HepG2 (cell line): Measurements from ENCODE around the gene TBC1D16. TPM values are rescaled to one million over a fixed set of nuclear protein-coding genes. Genes with fewer than 3 reads are reported as not detected.
"Not testable (repeated sequence)": the region's sequence is repeated elsewhere in the genome, so short reads cannot be mapped to it uniquely, and the experiment has no call there.

Source experiments
- ATAC-seq: fragments of 200-7000 bp; cut with Tn5 transposase; 3 replicates; pipeline ENCODE4 v1.9.1; 2020; ENCODE audit warnings: mild to moderate bottlenecking, moderate library complexity
- BruUV-seq: library from RNA; stranded (reverse); fragments of 400-500 nt; replicated peaks from 2 replicates; lab custom pipeline; 2021; lab: Mats Ljungman, UMichigan
- CTCF ChIA-PET: fragments of 300-600 bp; formaldehyde crosslinking; extraction: SDS; loops from one replicate; lab custom pipeline; 2021; ENCODE audit warnings: low total read pairs, inconsistent platforms, low intra/inter-chr PET ratio; lab: Yijun Ruan, JAX
- POLR2A ChIA-PET: fragments of 350-600 bp; sonication (Branson Sonifier 250); formaldehyde crosslinking; loops from one replicate; lab custom pipeline; 2020; ENCODE audit warnings: antibody characterized with exemption, inconsistent platforms; lab: Yijun Ruan, JAX
- DNase-seq: peaks from one replicate; pipeline ENCODE4 v3.0.0-alpha.2; 2015; ENCODE audit warnings: low spot score
- FAIRE-seq: peaks from 3 replicates; lab custom pipeline; 2011; peaks lifted over from hg19 to GRCh38; lab: Jason Lieb, UNC
- H2AFZ ChIP-seq: one replicate; pipeline ENCODE4 v1.6.1; 2011; ENCODE audit warnings: low read length, inconsistent platforms
- H3K27ac ChIP-seq: fragments of 300-600 bp; 3 replicates; pipeline ENCODE4 v1.8.0; 2011; ENCODE audit warnings: mixed run types, mild to moderate bottlenecking, mixed read lengths, low read length, inconsistent platforms; ENCODE audit not compliant: insufficient read depth; ENCODE audit errors: extremely low read length
- H3K27me3 ChIP-seq, 2 experiments: fragments of 200-600 bp in 1 of 2; 2 replicates in 1 of 2; 3 replicates in 1 of 2; pipeline versions ENCODE4 v1.6.0 to v1.8.0; 2011; ENCODE audit warnings: low read length in 2 of 2, mild to moderate bottlenecking in 2 of 2, moderate library complexity in 2 of 2, inconsistent platforms in 1 of 2; ENCODE audit not compliant: insufficient read depth in 2 of 2, control insufficient read depth in 1 of 2
- H3K36me3 ChIP-seq, 2 experiments: fragments of 200-600 bp in 1 of 2; replicated peaks in 1 of 2; 2 replicates in 1 of 2; 3 replicates in 1 of 2; pipeline versions ENCODE4 v1.5.1 to v1.8.0; 2011; ENCODE audit warnings: low read length in 2 of 2, inconsistent platforms in 1 of 2; ENCODE audit not compliant: insufficient read depth in 2 of 2, control insufficient read depth in 1 of 2
- H3K4me1 ChIP-seq: 2 replicates; pipeline ENCODE4 v1.5.1; 2012; ENCODE audit warnings: low read length, inconsistent platforms; ENCODE audit not compliant: insufficient read depth
- H3K4me2 ChIP-seq: 2 replicates; pipeline ENCODE4 v1.6.0; 2011; ENCODE audit warnings: low read depth, low read length, inconsistent platforms
- H3K4me3 ChIP-seq, 3 experiments: fragments of 200-600 bp in 1 of 3; sonication (generic), shearing (Covaris generic) in 1 of 3; replicated peaks in 1 of 3; 2 replicates each; pipeline ENCODE4 v1.5.1; 2011 to 2016; ENCODE audit warnings: low read length in 3 of 3, inconsistent platforms in 2 of 3, low read depth in 2 of 3, mild to moderate bottlenecking in 2 of 3, control low read depth in 1 of 3, mixed read lengths in 1 of 3; ENCODE audit not compliant: insufficient read depth in 1 of 3
- H3K79me2 ChIP-seq: one replicate; pipeline ENCODE4 v1.6.1; 2011; ENCODE audit warnings: low read length, inconsistent platforms; ENCODE audit not compliant: insufficient read depth
- H3K9ac ChIP-seq: 2 replicates; pipeline ENCODE4 v1.6.0; 2011; ENCODE audit warnings: mild to moderate bottlenecking, low read depth, low read length, inconsistent platforms; ENCODE audit not compliant: insufficient read depth
- H3K9me3 ChIP-seq: 2 replicates; pipeline ENCODE4 v1.5.1; 2012; ENCODE audit warnings: mild to moderate bottlenecking, low read length
- H4K20me1 ChIP-seq: 2 replicates; pipeline ENCODE4 v1.6.0; 2011; ENCODE audit warnings: inconsistent platforms, mild to moderate bottlenecking, low read length, moderate library complexity; ENCODE audit not compliant: insufficient read depth
- NFIB ChIP-seq: sonication (generic); formaldehyde crosslinking; IDR thresholded peaks from 2 replicates; pipeline ENCODE4 v1.9.0; 2021; ENCODE audit warnings: missing genetic modification reagents, mild to moderate bottlenecking, borderline replicate concordance
- WIZ ChIP-seq: sonication (generic); formaldehyde crosslinking; IDR thresholded peaks from 2 replicates; pipeline ENCODE4 v1.5.1; 2020; ENCODE audit warnings: mild to moderate bottlenecking, missing genetic modification reagents
- ZNF605 ChIP-seq: sonication (generic); formaldehyde crosslinking; IDR thresholded peaks from 2 replicates; pipeline ENCODE4 v1.8.0; 2022; ENCODE audit warnings: mild to moderate bottlenecking, missing genetic modification reagents
- WGBS: methylation state at CpG from one replicate; pipeline ENCODE4 v1.1.6; 2017; ENCODE audit warnings: low lambda C conversion rate; 5-methylcytosine and 5-hydroxymethylcytosine counted together
- in situ Hi-C: cut with HindIII; loops from 2 replicates; pipeline ENCODE4 v1.10.0; 2017; ENCODE audit warnings: low pct_unique_long_range_greater_than_20kb; ENCODE audit not compliant: extremely low pct_ligation_motif_present
- intact Hi-C: fragments of 100-400 bp; cut with micrococcal nuclease; formaldehyde crosslinking; loops from one replicate; pipeline ENCODE4 v1.10.0; 2022; ENCODE audit not compliant: unreplicated experiment
- polyA plus RNA-seq, 8 experiments: library from polyadenylated mRNA; depleted of rRNA in 3 of 8; stranded (reverse) in 7 of 8; unstranded in 1 of 8; fragments of >200 nt; fragmentation: Illumina TruSeq in 4 of 8; extraction: Trizol in 4 of 8; gene quantifications; 2 replicates each; pipeline versions ENCODE4 v1.2.1 to v1.2.3, GENCODE V29; 2011 to 2016; ENCODE audit warnings: low read depth in 4 of 8, missing spikeins in 1 of 8, mixed read lengths in 1 of 8; ENCODE audit not compliant: insufficient read depth in 1 of 8
- total RNA-seq, 5 experiments: library from RNA; depleted of rRNA; stranded (reverse); fragments of >200 nt; fragmentation: Illumina TruSeq; extraction: Trizol; gene quantifications; 2 replicates each; pipeline ENCODE4 v1.2.3, GENCODE V29; 2016; ENCODE audit warnings: low read depth in 1 of 5

The TBC1D16 gene
- total and polyA plus RNA-seq, 2 of the 13 experiments (the other 11 are each of a cell fraction or from before 2014, with no cell fraction given) = 14.9 to 24.9 TPM

GRCh38 chr17:79966681-79967080 lies 69.0 kb downstream of the TBC1D16 start (continued):
- no peak for TF ChIP-seq ZNF605 (CRISPR knock-in tag)

- no peak overlapping the region for H3K4me2 ChIP-seq
- H2AFZ ChIP-seq = no peak overlapping the region
- in situ Hi-C loops = no loop called here
- H3K9ac ChIP-seq = no peak overlapping the region
- intact Hi-C loops = no loop called here
- no peak for ATAC-seq
- FAIRE-seq = no peak
- 0 out of 2 replicates have a peak, but pooled peaks cover 5% of the 10 kb centered on the region for H3K4me1 ChIP-seq
- H4K20me1 ChIP-seq = no peaks in the 10 kb centered on the region
- POLR2A ChIA-PET = interaction anchor here (1.2 kb wide), 1 partner anchor 22 kb away, joined by 3 read pairs; no protein-coding TSS in a partner anchor
- no TSS peak for BruUV-seq
- H3K79me2 ChIP-seq = no peaks in the 10 kb centered on the region
- WGBS = 94% methylated on average over 6 of the region's 6 CpGs
- H3K27me3 ChIP-seq = no peaks in the 10 kb centered on the region
- CTCF ChIA-PET = no interaction called here
- H3K4me3 ChIP-seq = no peak overlapping the region
- H3K36me3 ChIP-seq = peaks cover 1 to 3% of the 10 kb centered on the region in 2 experiments; a peak in 3 of 5 replicates
- no peak overlapping the region for H3K27ac ChIP-seq
- H3K9me3 ChIP-seq = no peaks in the 10 kb centered on the region
- DNase-seq = no peak
- TF ChIP-seq WIZ (CRISPR knock-in tag) (no peak), NFIB (CRISPR knock-in tag) (0 out of 2 replicates have a peak, but pooled peaks have one; percentile 55)
Measured at GRCh38 chr17:79965806-79966205, 69.9 kb downstream of the TBC1D16 start.

- H3K4me2 ChIP-seq = not testable (repeated sequence)
Measured at GRCh38 chr17:79962467-79962866, 73.2 kb downstream of the TBC1D16 start.

GRCh38 chr17:79961567-79961966 lies 74.1 kb downstream of the TBC1D16 start:
- H3K36me3 ChIP-seq, H3K9ac ChIP-seq, CTCF ChIA-PET, H3K27ac ChIP-seq, H3K27me3 ChIP-seq, POLR2A ChIA-PET, H3K79me2 ChIP-seq, ATAC-seq, DNase-seq, H3K4me3 ChIP-seq, H3K9me3 ChIP-seq, H2AFZ ChIP-seq, in situ Hi-C loops, H3K4me2 ChIP-seq, H4K20me1 ChIP-seq, BruUV-seq, intact Hi-C loops, H3K4me1 ChIP-seq, FAIRE-seq: not testable (repeated sequence)
- WGBS = 97% methylated on average over 9 of the region's 9 CpGs

More at GRCh38 chr17:79962467-79962866, 73.2 kb downstream of the TBC1D16 start:
- DNase-seq, H3K9ac ChIP-seq, H4K20me1 ChIP-seq, H3K79me2 ChIP-seq, CTCF ChIA-PET, ATAC-seq, H3K9me3 ChIP-seq, FAIRE-seq, H3K27me3 ChIP-seq, POLR2A ChIA-PET, intact Hi-C loops, H2AFZ ChIP-seq, H3K27ac ChIP-seq, BruUV-seq, H3K4me1 ChIP-seq, H3K36me3 ChIP-seq, in situ Hi-C loops, H3K4me3 ChIP-seq: not testable (repeated sequence)
- 80% methylated on average over 6 of the region's 6 CpGs for WGBS
